ENCODE data around the gene IL31.

IL31 gene

GRCh38 chr12:122144885-122145284, 29.1 kb downstream of the IL31 start:
- TF ChIP-seq CTCF (IDR thresholded peaks at IDR 0.05; ENCODE audit: low read depth, low read length), result no peak
- no peaks in the 10 kb centered on the region for H3K27me3 ChIP-seq
- DNase-seq, result no peak
- peaks cover 6% of the 10 kb centered on the region; the same call in 1 of the 2 replicates for H3K9me3 ChIP-seq
- peaks cover 36% of the 10 kb centered on the region for H3K36me3 ChIP-seq
- peaks cover 1% of the 10 kb centered on the region for H3K4me1 ChIP-seq
- H3K4me3 ChIP-seq (ENCODE audit: low read depth, low read length), result no peak overlapping the region

- no peak for DNase-seq
- H3K27me3 ChIP-seq, result no peaks in the 10 kb centered on the region
- H3K36me3 ChIP-seq, result peaks cover 43% of the 10 kb centered on the region
- no peaks in the 10 kb centered on the region; the same call in 1 of the 2 replicates for H3K4me1 ChIP-seq
- peaks cover 6% of the 10 kb centered on the region; the same call in 1 of the 2 replicates for H3K9me3 ChIP-seq
- no peak overlapping the region for H3K4me3 ChIP-seq (ENCODE audit: low read depth, low read length)
- TF ChIP-seq CTCF (IDR thresholded peaks at IDR 0.05; ENCODE audit: low read depth, low read length), result no peak
Observed at GRCh38 chr12:122142857-122143256, 31.2 kb downstream of the IL31 start.

- no peaks in the 10 kb centered on the region for H3K4me1 ChIP-seq
- no peak for DNase-seq
- TF ChIP-seq CTCF (IDR thresholded peaks at IDR 0.05; ENCODE audit: low read depth, low read length), result no peak
- no peak overlapping the region for H3K4me3 ChIP-seq (ENCODE audit: low read depth, low read length)
- H3K9me3 ChIP-seq, result peaks cover 6% of the 10 kb centered on the region; the same call in 1 of the 2 replicates
- H3K36me3 ChIP-seq, result peaks cover 43% of the 10 kb centered on the region
- H3K27me3 ChIP-seq, result no peaks in the 10 kb centered on the region
Observed at GRCh38 chr12:122141911-122142725, 31.9 kb downstream of the IL31 start.

GRCh38 chr12:122140467-122141257, 33.4 kb downstream of the IL31 start:
- Histone ChIP-seq H3K9me3 (peaks cover 6% of the 10 kb centered on the region; the same call in 1 of the 2 replicates), H3K36me3 (peaks cover 43% of the 10 kb centered on the region), H3K4me1 (no peaks in the 10 kb centered on the region), H3K4me3 (ENCODE audit: low read depth, low read length) (no peak overlapping the region), H3K27me3 (no peaks in the 10 kb centered on the region)
- TF ChIP-seq CTCF (IDR thresholded peaks at IDR 0.05; ENCODE audit: low read depth, low read length), result no peak
- no peak for DNase-seq

- no peaks in the 10 kb centered on the region for H3K27me3 ChIP-seq
- no peak for TF ChIP-seq CTCF (IDR thresholded peaks at IDR 0.05; ENCODE audit: low read depth, low read length)
- no peaks in the 10 kb centered on the region for H3K4me1 ChIP-seq
- DNase-seq, result no peak
- peaks cover 50% of the 10 kb centered on the region for H3K36me3 ChIP-seq
- H3K4me3 ChIP-seq (ENCODE audit: low read depth, low read length), result no peak overlapping the region
- H3K9me3 ChIP-seq, result peaks cover 6% of the 10 kb centered on the region; the same call in 1 of the 2 replicates
Observed at GRCh38 chr12:122139941-122140340, 34.1 kb downstream of the IL31 start.
